ENCODE measurements around the gene CCDC85C.
A peak's percentile ranks its signal among the peaks of the same experiment; 100 is the strongest.

- peak; percentile 4 for TF ChIP-seq CTCF (IDR thresholded peaks at IDR 0.05; ENCODE audit: insufficient read depth, low read depth, low read length)
- no peak for TF ChIP-seq EZH2 (IDR thresholded peaks at IDR 0.05; ENCODE audit: insufficient read depth, low read length)
Measured at GRCh38 chr14:99575043-99576023, 28.7 kb downstream of the CCDC85C start.
